ENCODE results near the gene GMDS. TPM values are rescaled to one million over a fixed set of nuclear protein-coding genes. Genes with fewer than 3 reads are reported as not detected.

GMDS gene
- total RNA-seq, 1 experiment from 2014 or later: 27.6 TPM

DNA sequence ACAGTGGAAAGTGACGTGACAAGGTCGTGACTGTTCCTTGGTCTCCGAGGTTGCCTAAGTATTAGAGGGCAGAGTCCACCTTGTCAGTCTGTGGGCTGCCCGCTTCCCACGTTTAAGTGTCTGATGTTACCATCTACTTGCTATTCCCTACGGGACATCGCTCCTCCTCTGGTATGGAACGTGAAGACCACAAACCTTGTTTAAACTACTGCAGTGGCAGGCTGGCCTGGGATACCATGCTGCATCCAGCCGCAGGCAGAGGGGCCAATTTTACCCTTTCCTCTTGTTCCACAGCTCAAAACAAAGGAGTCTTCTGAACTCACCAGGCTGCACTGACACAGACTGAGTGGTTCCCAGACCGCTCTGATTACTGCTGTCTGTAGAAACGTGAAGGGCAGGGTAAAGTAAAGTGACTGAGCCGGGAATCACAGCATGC is 359.8 kb downstream of the GMDS start:
- no peak for TF ChIP-seq CTCF (conservative IDR thresholded peaks at IDR 0.05)
- Histone ChIP-seq H3K79me2 (ENCODE audit: insufficient read depth, low read length) (no peaks in the 10 kb centered on the region), H3K79me1 (ENCODE audit: insufficient read depth, low read depth, low read length, poor library complexity, severe bottlenecking) (no peaks in the 10 kb centered on the region), H3K9me3 (ENCODE audit: control insufficient read depth, low read depth, low read length) (no peaks in the 10 kb centered on the region), H2BK15ac (ENCODE audit: low read depth, low read length) (no peak overlapping the region), H4K8ac (replicated peaks; ENCODE audit: insufficient read length, low read depth, low read length) (no peak overlapping the region), H3K9ac (ENCODE audit: extremely low read depth, insufficient read length, low read length) (no peak overlapping the region), H3K4me1 (ENCODE audit: insufficient read depth, low read length) (no peaks in the 10 kb centered on the region), H3K4me2 (ENCODE audit: insufficient read depth, insufficient read length, low read length) (no peak overlapping the region), H3K56ac (ENCODE audit: insufficient read length, low read depth, low read length) (no peak overlapping the region), H4K20me1 (ENCODE audit: control insufficient read depth, insufficient read depth, insufficient read length) (no peaks in the 10 kb centered on the region), H3K23me2 (ENCODE audit: insufficient read length, low read depth, low read length, poor library complexity, severe bottlenecking) (no peaks in the 10 kb centered on the region), H2BK20ac (ENCODE audit: low read depth, low read length, poor library complexity, severe bottlenecking) (no peak overlapping the region), H4K91ac (ENCODE audit: insufficient read length, low read depth, low read length) (no peak overlapping the region), H4K5ac (ENCODE audit: insufficient read length, low read depth, low read length) (no peak overlapping the region), H2BK120ac (ENCODE audit: low read depth, low read length, poor library complexity, severe bottlenecking) (no peak overlapping the region), H3K4ac (ENCODE audit: low read depth, low read length) (no peak overlapping the region), H3K23ac (ENCODE audit: insufficient read length, low read depth, low read length) (no peak overlapping the region), H3K14ac (ENCODE audit: insufficient read depth, low read length) (no peak overlapping the region), H3K27me3 (ENCODE audit: insufficient read depth, low read length) (no peaks in the 10 kb centered on the region), H2AK5ac (ENCODE audit: insufficient read length, low read length) (no peak overlapping the region), H2BK5ac (ENCODE audit: insufficient read length, low read length) (no peak overlapping the region), H3T11ph (ENCODE audit: low read length) (no peak overlapping the region), H2AFZ (ENCODE audit: low read length) (no peak overlapping the region), H3K18ac (ENCODE audit: insufficient read length, low read depth, low read length) (no peak overlapping the region), H3K27ac (ENCODE audit: insufficient read length, low read depth, low read length) (no peak overlapping the region), H2BK12ac (ENCODE audit: insufficient read length, low read depth, low read length) (no peak overlapping the region)
- whole genome bisulfite sequencing (ENCODE audit: extremely low coverage, insufficient read length, low lambda C conversion rate): no CpG with 5 or more reads among the region's 12 CpGs
- no peaks in the 10 kb centered on the region for H3K36me3 Mint-ChIP-seq (ENCODE audit: insufficient read depth in 1 of 3, low read depth in 3 of 3)
- no peaks in the 10 kb centered on the region for H3K9me3 Mint-ChIP-seq
- no peak overlapping the region for H3K4me3 Mint-ChIP-seq
- no peak overlapping the region for H3K27ac Mint-ChIP-seq
- peaks cover 4 to 5% of the 10 kb centered on the region in 2 experiments; a peak in 2 of 4 replicates for H3K4me1 Mint-ChIP-seq
- no peaks in the 10 kb centered on the region for H3K27me3 Mint-ChIP-seq (ENCODE audit: low read depth)
- DNase-seq: no peak
